ENCODE results near the gene XK.
"Not testable (repeated sequence)": the region's sequence is repeated elsewhere in the genome, so short reads cannot be mapped to it uniquely, and the experiment has no call there.

The XK gene

GRCh38 chrX:37753384-37753783 is 67.8 kb downstream of the XK start:
- in situ Hi-C loops (cut with MboI; ENCODE audit: low sequenced_read_pairs), result no loop called here

GRCh38 chrX:37754516-37754915 is 68.9 kb downstream of the XK start:
- in situ Hi-C loops (cut with MboI; ENCODE audit: low sequenced_read_pairs), result no loop called here

- in situ Hi-C loops (cut with MboI; ENCODE audit: low sequenced_read_pairs), result no loop called here
These were observed 69.4 kb downstream of the XK start for GRCh38 chrX:37755025-37755424.

GRCh38 chrX:37757082-37757481 is 71.5 kb downstream of the XK start:
- in situ Hi-C loops (cut with MboI; ENCODE audit: low sequenced_read_pairs), result no loop called here

GRCh38 chrX:37759351-37759750 is 73.8 kb downstream of the XK start:
- in situ Hi-C loops (cut with MboI; ENCODE audit: low sequenced_read_pairs), result no loop called here

GRCh38 chrX:37759878-37760418 is 74.4 kb downstream of the XK start:
- in situ Hi-C loops (cut with MboI; ENCODE audit: low sequenced_read_pairs), result no loop called here

- in situ Hi-C loops (cut with MboI; ENCODE audit: low sequenced_read_pairs), result no loop called here
These were observed 77.8 kb downstream of the XK start for GRCh38 chrX:37763400-37763799.

- in situ Hi-C loops (cut with MboI; ENCODE audit: low sequenced_read_pairs), result no loop called here
These were observed 79.9 kb downstream of the XK start for GRCh38 chrX:37765507-37765906.

- in situ Hi-C loops (cut with MboI; ENCODE audit: low sequenced_read_pairs), result no loop called here
These were observed 81.8 kb downstream of the XK start for GRCh38 chrX:37767430-37767829.

- in situ Hi-C loops (cut with MboI; ENCODE audit: low sequenced_read_pairs), result not testable (repeated sequence)
These were observed 83.3 kb downstream of the XK start for GRCh38 chrX:37768866-37769265.

GRCh38 chrX:37776283-37776986 is 90.8 kb downstream of the XK start:
- in situ Hi-C loops (cut with MboI; ENCODE audit: low sequenced_read_pairs), result no loop called here

- in situ Hi-C loops (cut with MboI; ENCODE audit: low sequenced_read_pairs), result no loop called here
These were observed 91.4 kb downstream of the XK start for GRCh38 chrX:37776987-37777325.

GRCh38 chrX:37779857-37780256 is 94.3 kb downstream of the XK start, which contains the start of gene CYBB:
TSS of gene CYBB (plus strand) at chrX:37780059. CDS start at chrX:37780078, 19 bp downstream.
- in situ Hi-C loops (cut with MboI; ENCODE audit: low sequenced_read_pairs), result no loop called here

GRCh38 chrX:37781081-37781480 is 95.5 kb downstream of the XK start:
- in situ Hi-C loops (cut with MboI; ENCODE audit: low sequenced_read_pairs), result no loop called here

All from hTERT RPE-1 (cell line).